Cardiac muscle cell (in vitro differentiated cells and primary cell): ENCODE results near the gene MACROH2A1. TPM values are rescaled to one million over a fixed set of nuclear protein-coding genes. Genes with fewer than 3 reads are reported as not detected.

Source experiments
- DNase-seq, 2 donors: peaks; one replicate each; pipeline versions ENCODE4 v3.0.0 to v3.0.0-alpha.2; 2010 to 2017; ENCODE audit warnings: low read depth in 1 of 2, low spot score in 1 of 2
- H3K27ac ChIP-seq: fragments of 200-600 bp; sonication (generic); 2 replicates; pipeline ENCODE4 v1.5.1; 2016
- H3K27me3 ChIP-seq: fragments of 200-600 bp; sonication (generic); 2 replicates; pipeline ENCODE4 v1.6.0; 2016; ENCODE audit warnings: control low read depth
- H3K36me3 ChIP-seq: fragments of 200-600 bp; sonication (generic); 2 replicates; pipeline ENCODE4 v1.5.1; 2016; ENCODE audit warnings: control low read depth
- H3K4me1 ChIP-seq: fragments of 200-600 bp; sonication (generic); 2 replicates; pipeline ENCODE4 v1.8.1; 2017; ENCODE audit warnings: low read depth, mild to moderate bottlenecking, mixed run types
- H3K4me3 ChIP-seq: fragments of 200-600 bp; sonication (generic); 2 replicates; pipeline ENCODE4 v1.5.1; 2016; ENCODE audit warnings: mild to moderate bottlenecking
- H3K9me3 ChIP-seq: fragments of 200-600 bp; sonication (generic); 2 replicates; pipeline ENCODE4 v1.5.1; 2017; ENCODE audit warnings: low read depth, mild to moderate bottlenecking, control low read depth
- polyA plus RNA-seq: library from polyadenylated mRNA; unstranded; fragments of >200 nt; fragmentation: Nextera tagmentation; extraction: Ambion mirVana; gene quantifications from 2 replicates; pipeline ENCODE4 v1.2.1, GENCODE V29; 2016
- total RNA-seq: library from RNA; depleted of rRNA; stranded (reverse); fragments of >200 nt; gene quantifications from 2 replicates; pipeline ENCODE4 v1.2.3, GENCODE V29; 2016
- TF ChIP-seq, protein P1 (sequence below): IDR thresholded peaks from 2 replicates; pipeline ENCODE4 v1.5.1; 2012; ENCODE audit warnings: low read depth, mild to moderate bottlenecking, low read length

Gene MACROH2A1
- total and polyA plus RNA-seq, 2 experiments from 2014 or later, result 386 to 644 TPM

DNA sequence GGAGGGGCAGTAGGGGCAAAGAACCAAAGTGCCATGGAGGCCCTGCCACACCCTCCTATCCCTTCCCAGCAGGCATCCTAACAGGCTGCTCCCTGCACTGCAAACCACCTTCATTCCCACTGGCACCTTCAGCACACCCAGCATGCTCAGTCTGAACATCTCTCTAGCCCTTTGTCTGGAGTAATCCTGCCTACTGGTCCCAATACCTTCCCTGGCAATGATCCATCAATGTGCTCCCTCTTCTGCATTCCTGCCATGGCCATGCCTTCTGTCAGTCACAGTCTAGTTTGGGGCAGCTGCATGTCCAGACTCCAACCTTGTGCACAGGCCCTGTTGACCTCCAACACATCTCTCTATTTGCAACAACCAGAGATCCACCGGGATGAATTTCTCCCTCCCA, 4.9 kb downstream of the MACROH2A1 start:
- Histone ChIP-seq H3K27me3 (no peaks in the 10 kb centered on the region), H3K27ac (peak overlapping the region; percentile 95), H3K4me1 (peaks cover 83% of the 10 kb centered on the region), H3K4me3 (no peak overlapping the region), H3K36me3 (no peaks in the 10 kb centered on the region), H3K9me3 (no peaks in the 10 kb centered on the region)
- DNase-seq, result no peak
- TF ChIP-seq, protein P1, sequence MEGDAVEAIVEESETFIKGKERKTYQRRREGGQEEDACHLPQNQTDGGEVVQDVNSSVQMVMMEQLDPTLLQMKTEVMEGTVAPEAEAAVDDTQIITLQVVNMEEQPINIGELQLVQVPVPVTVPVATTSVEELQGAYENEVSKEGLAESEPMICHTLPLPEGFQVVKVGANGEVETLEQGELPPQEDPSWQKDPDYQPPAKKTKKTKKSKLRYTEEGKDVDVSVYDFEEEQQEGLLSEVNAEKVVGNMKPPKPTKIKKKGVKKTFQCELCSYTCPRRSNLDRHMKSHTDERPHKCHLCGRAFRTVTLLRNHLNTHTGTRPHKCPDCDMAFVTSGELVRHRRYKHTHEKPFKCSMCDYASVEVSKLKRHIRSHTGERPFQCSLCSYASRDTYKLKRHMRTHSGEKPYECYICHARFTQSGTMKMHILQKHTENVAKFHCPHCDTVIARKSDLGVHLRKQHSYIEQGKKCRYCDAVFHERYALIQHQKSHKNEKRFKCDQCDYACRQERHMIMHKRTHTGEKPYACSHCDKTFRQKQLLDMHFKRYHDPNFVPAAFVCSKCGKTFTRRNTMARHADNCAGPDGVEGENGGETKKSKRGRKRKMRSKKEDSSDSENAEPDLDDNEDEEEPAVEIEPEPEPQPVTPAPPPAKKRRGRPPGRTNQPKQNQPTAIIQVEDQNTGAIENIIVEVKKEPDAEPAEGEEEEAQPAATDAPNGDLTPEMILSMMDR, result no peak

DNA sequence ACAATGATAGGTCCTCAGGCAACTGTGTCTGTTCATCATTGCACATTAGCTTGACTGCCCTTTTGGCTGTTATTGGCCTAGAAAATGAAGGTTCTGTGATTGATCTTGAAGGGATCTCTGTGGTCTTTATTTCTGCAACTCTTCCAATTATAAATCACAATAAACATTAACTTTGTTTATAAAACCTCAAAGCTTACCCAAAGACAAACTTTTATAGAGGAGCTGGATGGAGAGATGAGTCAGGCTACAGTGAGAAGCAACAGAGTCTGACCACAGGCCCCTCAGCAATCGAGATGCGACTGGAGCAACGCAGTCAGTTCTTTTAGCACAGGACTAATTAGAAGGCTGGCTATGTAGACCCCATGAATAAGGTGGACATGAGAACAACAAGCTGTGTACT, 5.3 kb downstream of the MACROH2A1 start:
- no peak for DNase-seq
- Histone ChIP-seq H3K36me3 (peaks cover 2% of the 10 kb centered on the region), H3K9me3 (no peaks in the 10 kb centered on the region), H3K4me1 (peaks cover 84% of the 10 kb centered on the region), H3K27me3 (no peaks in the 10 kb centered on the region), H3K27ac (no peak overlapping the region), H3K4me3 (no peak overlapping the region)
- TF ChIP-seq, protein P1, result no peak

- Histone ChIP-seq H3K4me1 (peaks cover 84% of the 10 kb centered on the region), H3K27me3 (no peaks in the 10 kb centered on the region), H3K4me3 (no peak overlapping the region), H3K27ac (no peak overlapping the region), H3K9me3 (no peaks in the 10 kb centered on the region), H3K36me3 (peaks cover 7% of the 10 kb centered on the region)
- DNase-seq, result no peak
- TF ChIP-seq, protein P1, result no peak
Observed at GRCh38 chr5:135393229-135393628, 5.8 kb downstream of the MACROH2A1 start.

GRCh38 chr5:135392256-135392655, 6.8 kb downstream of the MACROH2A1 start:
- Histone ChIP-seq H3K27ac (peak overlapping the region; percentile 90), H3K4me3 (no peak overlapping the region), H3K36me3 (peaks cover 9% of the 10 kb centered on the region), H3K4me1 (peaks cover 82% of the 10 kb centered on the region), H3K27me3 (no peaks in the 10 kb centered on the region), H3K9me3 (no peaks in the 10 kb centered on the region)
- TF ChIP-seq, protein P1, result no peak
- DNase-seq, result peak in 1 of 2 donors; percentile 60

GRCh38 chr5:135391869-135392255, 7.2 kb downstream of the MACROH2A1 start:
- DNase-seq, result peak in 1 of 2 donors; percentile 67
- Histone ChIP-seq H3K9me3 (no peaks in the 10 kb centered on the region), H3K4me3 (no peak overlapping the region), H3K27ac (peak overlapping the region; percentile 90), H3K27me3 (no peaks in the 10 kb centered on the region), H3K4me1 (peaks cover 82% of the 10 kb centered on the region), H3K36me3 (peaks cover 9% of the 10 kb centered on the region)
- TF ChIP-seq, protein P1, result no peak
